SK-N-SH treated with all-trans-retinoic acid at 6 μM for 48 hours (cell line): Measurements from ENCODE around the gene HOXA2.

Source experiments
- ATAC-seq: fragments of 200-7000 bp; cut with Tn5 transposase; 3 replicates; pipeline ENCODE4 v1.9.1; 2020; ENCODE audit warnings: mild to moderate bottlenecking, moderate library complexity
- ARNTL ChIP-seq: fragments of 450-650 bp; formaldehyde crosslinking; IDR thresholded peaks from 2 replicates; pipeline ENCODE4 v1.5.0; 2020; ENCODE audit warnings: low read depth, mild to moderate bottlenecking, moderate library complexity, borderline replicate concordance
- BACH2 ChIP-seq: fragments of 250-450 bp; sonication (Bioruptor Pico); IDR thresholded peaks from 2 replicates; pipeline ENCODE4 v1.9.0; 2021; ENCODE audit warnings: mild to moderate bottlenecking, borderline replicate concordance
- CREB5 ChIP-seq: fragments of 250-450 bp; sonication (Bioruptor Pico); IDR thresholded peaks from 2 replicates; pipeline ENCODE4 v1.5.1; 2020; ENCODE audit warnings: low read depth, mild to moderate bottlenecking, moderate library complexity
- CSDC2 ChIP-seq: fragments of 250-450 bp; sonication (Bioruptor Pico); IDR thresholded peaks from 2 replicates; pipeline ENCODE4 v1.5.0; 2020; ENCODE audit warnings: mild to moderate bottlenecking, moderate library complexity
- ESRRG ChIP-seq: fragments of 250-450 bp; sonication (Bioruptor Pico); IDR thresholded peaks from 2 replicates; pipeline ENCODE4 v1.6.1; 2021; ENCODE audit warnings: mild to moderate bottlenecking
- OSR1 ChIP-seq: fragments of 250-450 bp; sonication (Bioruptor Pico); IDR thresholded peaks from 2 replicates; pipeline ENCODE4 v1.8.0; 2022; ENCODE audit warnings: moderate library complexity, mild to moderate bottlenecking, inconsistent platforms
- PATZ1 ChIP-seq: fragments of 250-450 bp; sonication (Bioruptor Pico); IDR thresholded peaks from 2 replicates; pipeline ENCODE4 v1.8.0; 2020; ENCODE audit warnings: mild to moderate bottlenecking, moderate library complexity, borderline replicate concordance
- PPARA ChIP-seq: fragments of 250-450 bp; sonication (Bioruptor Pico); IDR thresholded peaks from 2 replicates; pipeline ENCODE4 v1.5.0; 2020; ENCODE audit warnings: mild to moderate bottlenecking, borderline replicate concordance
- RARB ChIP-seq: fragments of 250-450 bp; sonication (Bioruptor Pico); IDR thresholded peaks from 2 replicates; pipeline ENCODE4 v1.8.0; 2021; ENCODE audit warnings: mild to moderate bottlenecking, moderate library complexity
- SNAI2 ChIP-seq: fragments of 250-450 bp; sonication (Bioruptor Pico); IDR thresholded peaks from 2 replicates; pipeline ENCODE4 v1.5.0; 2020; ENCODE audit warnings: mild to moderate bottlenecking, moderate library complexity
- TCF4 ChIP-seq: fragments of 250-450 bp; sonication (Bioruptor Pico); IDR thresholded peaks from 2 replicates; pipeline ENCODE4 v1.8.0; 2021; ENCODE audit warnings: mild to moderate bottlenecking, moderate library complexity, borderline replicate concordance
- ZC3H10 ChIP-seq: fragments of 250-450 bp; sonication (Bioruptor Pico); IDR thresholded peaks from 2 replicates; pipeline ENCODE4 v1.5.1; 2021; ENCODE audit warnings: mild to moderate bottlenecking, moderate library complexity
- ZFP3 ChIP-seq: fragments of 250-450 bp; sonication (Bioruptor Pico); IDR thresholded peaks from 2 replicates; pipeline ENCODE4 v1.5.0; 2020; ENCODE audit warnings: mild to moderate bottlenecking, moderate library complexity
- ZFP30 ChIP-seq: fragments of 450-650 bp; formaldehyde crosslinking; IDR thresholded peaks from 2 replicates; pipeline ENCODE4 v1.5.0; 2022; ENCODE audit warnings: mild to moderate bottlenecking, moderate library complexity
- ZNF70 ChIP-seq: fragments of 450-650 bp; formaldehyde crosslinking; IDR thresholded peaks from 2 replicates; pipeline ENCODE4 v1.5.0; 2020; ENCODE audit warnings: mild to moderate bottlenecking, moderate library complexity
- TF ChIP-seq, protein P1 (sequence below): fragments of 250-450 bp; sonication (Bioruptor Pico); IDR thresholded peaks from 2 replicates; pipeline ENCODE4 v1.5.1; 2021; ENCODE audit warnings: mild to moderate bottlenecking, moderate library complexity
- TF ChIP-seq, protein P2 (sequence below): fragments of 250-450 bp; sonication (Bioruptor Pico); IDR thresholded peaks from 2 replicates; pipeline ENCODE4 v1.5.0; 2020; ENCODE audit warnings: mild to moderate bottlenecking, moderate library complexity
- TF ChIP-seq, protein P3 (sequence below): fragments of 250-450 bp; sonication (Bioruptor Pico); IDR thresholded peaks from 2 replicates; pipeline ENCODE4 v1.8.0; 2021; ENCODE audit warnings: low read depth, mild to moderate bottlenecking, moderate library complexity, borderline replicate concordance

Gene HOXA2

GRCh38 chr7:27106901-27107240 lies 4.4 kb upstream of the HOXA2 start:
- ATAC-seq: no peak
- TF ChIP-seq PPARA (CRISPR knock-in tag): no peak
- TF ChIP-seq SNAI2 (CRISPR knock-in tag): no peak
- no peak for TF ChIP-seq CSDC2 (CRISPR knock-in tag)
- TF ChIP-seq, protein P1, sequence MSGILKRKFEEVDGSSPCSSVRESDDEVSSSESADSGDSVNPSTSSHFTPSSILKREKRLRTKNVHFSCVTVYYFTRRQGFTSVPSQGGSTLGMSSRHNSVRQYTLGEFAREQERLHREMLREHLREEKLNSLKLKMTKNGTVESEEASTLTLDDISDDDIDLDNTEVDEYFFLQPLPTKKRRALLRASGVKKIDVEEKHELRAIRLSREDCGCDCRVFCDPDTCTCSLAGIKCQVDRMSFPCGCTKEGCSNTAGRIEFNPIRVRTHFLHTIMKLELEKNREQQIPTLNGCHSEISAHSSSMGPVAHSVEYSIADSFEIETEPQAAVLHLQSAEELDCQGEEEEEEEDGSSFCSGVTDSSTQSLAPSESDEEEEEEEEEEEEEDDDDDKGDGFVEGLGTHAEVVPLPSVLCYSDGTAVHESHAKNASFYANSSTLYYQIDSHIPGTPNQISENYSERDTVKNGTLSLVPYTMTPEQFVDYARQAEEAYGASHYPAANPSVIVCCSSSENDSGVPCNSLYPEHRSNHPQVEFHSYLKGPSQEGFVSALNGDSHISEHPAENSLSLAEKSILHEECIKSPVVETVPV (CRISPR knock-in tag): no peak
- no peak for TF ChIP-seq ESRRG (CRISPR knock-in tag)
- TF ChIP-seq, protein P2, sequence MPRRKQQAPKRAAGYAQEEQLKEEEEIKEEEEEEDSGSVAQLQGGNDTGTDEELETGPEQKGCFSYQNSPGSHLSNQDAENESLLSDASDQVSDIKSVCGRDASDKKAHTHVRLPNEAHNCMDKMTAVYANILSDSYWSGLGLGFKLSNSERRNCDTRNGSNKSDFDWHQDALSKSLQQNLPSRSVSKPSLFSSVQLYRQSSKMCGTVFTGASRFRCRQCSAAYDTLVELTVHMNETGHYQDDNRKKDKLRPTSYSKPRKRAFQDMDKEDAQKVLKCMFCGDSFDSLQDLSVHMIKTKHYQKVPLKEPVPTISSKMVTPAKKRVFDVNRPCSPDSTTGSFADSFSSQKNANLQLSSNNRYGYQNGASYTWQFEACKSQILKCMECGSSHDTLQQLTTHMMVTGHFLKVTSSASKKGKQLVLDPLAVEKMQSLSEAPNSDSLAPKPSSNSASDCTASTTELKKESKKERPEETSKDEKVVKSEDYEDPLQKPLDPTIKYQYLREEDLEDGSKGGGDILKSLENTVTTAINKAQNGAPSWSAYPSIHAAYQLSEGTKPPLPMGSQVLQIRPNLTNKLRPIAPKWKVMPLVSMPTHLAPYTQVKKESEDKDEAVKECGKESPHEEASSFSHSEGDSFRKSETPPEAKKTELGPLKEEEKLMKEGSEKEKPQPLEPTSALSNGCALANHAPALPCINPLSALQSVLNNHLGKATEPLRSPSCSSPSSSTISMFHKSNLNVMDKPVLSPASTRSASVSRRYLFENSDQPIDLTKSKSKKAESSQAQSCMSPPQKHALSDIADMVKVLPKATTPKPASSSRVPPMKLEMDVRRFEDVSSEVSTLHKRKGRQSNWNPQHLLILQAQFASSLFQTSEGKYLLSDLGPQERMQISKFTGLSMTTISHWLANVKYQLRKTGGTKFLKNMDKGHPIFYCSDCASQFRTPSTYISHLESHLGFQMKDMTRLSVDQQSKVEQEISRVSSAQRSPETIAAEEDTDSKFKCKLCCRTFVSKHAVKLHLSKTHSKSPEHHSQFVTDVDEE: no peak
- TF ChIP-seq TCF4 (CRISPR knock-in tag): no peak
- TF ChIP-seq ZNF70 (CRISPR knock-in tag): no peak
- no peak for TF ChIP-seq RARB
- no peak for TF ChIP-seq OSR1 (CRISPR knock-in tag)

DNA sequence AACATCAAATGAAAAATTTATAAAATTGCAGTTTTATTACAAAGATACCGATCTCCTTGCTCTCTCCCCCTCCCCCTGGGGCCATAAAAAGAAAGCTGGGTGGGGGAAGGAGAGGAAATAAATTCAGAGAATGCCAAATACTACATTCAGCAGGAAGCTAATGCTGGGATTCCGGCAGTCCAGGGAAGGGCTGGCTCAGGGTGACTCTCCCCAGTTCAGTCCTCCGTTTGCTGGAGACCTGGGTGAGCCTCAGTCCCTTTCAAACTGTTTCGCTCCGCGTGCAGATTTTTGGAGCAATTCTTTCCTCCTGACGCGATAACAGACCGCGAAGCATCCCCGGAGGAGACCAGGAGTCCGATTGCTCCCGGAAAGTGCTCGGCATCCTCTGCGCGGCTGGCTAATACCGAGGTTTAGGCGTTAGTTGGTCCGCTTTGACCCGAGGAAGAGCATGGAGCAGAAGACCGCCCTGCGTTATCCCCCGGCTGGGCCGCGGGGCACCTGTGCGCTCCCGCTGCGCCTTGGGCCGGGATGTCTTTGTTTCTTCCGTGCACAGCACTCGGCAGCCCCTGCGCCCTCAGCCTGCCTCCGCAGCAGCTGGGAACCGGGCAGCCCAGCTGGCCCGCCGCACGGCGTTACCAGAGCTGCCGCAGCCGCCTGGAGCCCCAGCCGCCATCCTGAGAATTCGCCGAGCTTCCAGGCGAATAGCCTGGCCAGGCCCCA lies 3.9 kb upstream of the HOXA2 start:
- peak; percentile 40 for ATAC-seq
- TF ChIP-seq OSR1 (CRISPR knock-in tag) (no peak), RARB (no peak), CREB5 (CRISPR knock-in tag) (no peak), CSDC2 (CRISPR knock-in tag) (no peak), ZC3H10 (CRISPR knock-in tag) (no peak), PPARA (CRISPR knock-in tag) (no peak), ARNTL (no peak), BACH2 (CRISPR knock-in tag) (no peak), ZFP30 (CRISPR knock-in tag) (no peak), PATZ1 (CRISPR knock-in tag) (no peak), ZFP3 (CRISPR knock-in tag) (no peak)
- TF ChIP-seq, protein P3, sequence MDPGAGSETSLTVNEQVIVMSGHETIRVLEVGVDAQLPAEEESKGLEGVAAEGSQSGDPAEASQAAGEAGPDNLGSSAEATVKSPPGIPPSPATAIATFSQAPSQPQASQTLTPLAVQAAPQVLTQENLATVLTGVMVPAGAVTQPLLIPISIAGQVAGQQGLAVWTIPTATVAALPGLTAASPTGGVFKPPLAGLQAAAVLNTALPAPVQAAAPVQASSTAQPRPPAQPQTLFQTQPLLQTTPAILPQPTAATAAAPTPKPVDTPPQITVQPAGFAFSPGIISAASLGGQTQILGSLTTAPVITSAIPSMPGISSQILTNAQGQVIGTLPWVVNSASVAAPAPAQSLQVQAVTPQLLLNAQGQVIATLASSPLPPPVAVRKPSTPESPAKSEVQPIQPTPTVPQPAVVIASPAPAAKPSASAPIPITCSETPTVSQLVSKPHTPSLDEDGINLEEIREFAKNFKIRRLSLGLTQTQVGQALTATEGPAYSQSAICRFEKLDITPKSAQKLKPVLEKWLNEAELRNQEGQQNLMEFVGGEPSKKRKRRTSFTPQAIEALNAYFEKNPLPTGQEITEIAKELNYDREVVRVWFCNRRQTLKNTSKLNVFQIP (CRISPR knock-in tag): no peak
- TF ChIP-seq, protein P2: no peak
- TF ChIP-seq, all 23 proteins: peak for 0
